C4-2B (cell line): ENCODE results near the gene CLDN5.

ENCODE experiments used
- CTCF ChIP-seq: fragments of 450-650 bp; conservative IDR thresholded peaks from 2 replicates; pipeline ENCODE4 v1.5.1; 2017; ENCODE audit warnings: mild to moderate bottlenecking
- ZFX ChIP-seq: fragments of 450-650 bp; IDR thresholded peaks from 2 replicates; pipeline ENCODE4 v1.6.1; 2017

- TF ChIP-seq ZFX (no peak), CTCF (no peak)
Measured at GRCh38 chr22:19494001-19494560, 30.1 kb downstream of the CLDN5 start.
